ENCODE measurements around the gene FAM3A.
"Not testable (repeated sequence)": the region's sequence is repeated elsewhere in the genome, so short reads cannot be mapped to it uniquely, and the experiment has no call there.

Gene FAM3A, protein sequence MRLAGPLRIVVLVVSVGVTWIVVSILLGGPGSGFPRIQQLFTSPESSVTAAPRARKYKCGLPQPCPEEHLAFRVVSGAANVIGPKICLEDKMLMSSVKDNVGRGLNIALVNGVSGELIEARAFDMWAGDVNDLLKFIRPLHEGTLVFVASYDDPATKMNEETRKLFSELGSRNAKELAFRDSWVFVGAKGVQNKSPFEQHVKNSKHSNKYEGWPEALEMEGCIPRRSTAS

DNA sequence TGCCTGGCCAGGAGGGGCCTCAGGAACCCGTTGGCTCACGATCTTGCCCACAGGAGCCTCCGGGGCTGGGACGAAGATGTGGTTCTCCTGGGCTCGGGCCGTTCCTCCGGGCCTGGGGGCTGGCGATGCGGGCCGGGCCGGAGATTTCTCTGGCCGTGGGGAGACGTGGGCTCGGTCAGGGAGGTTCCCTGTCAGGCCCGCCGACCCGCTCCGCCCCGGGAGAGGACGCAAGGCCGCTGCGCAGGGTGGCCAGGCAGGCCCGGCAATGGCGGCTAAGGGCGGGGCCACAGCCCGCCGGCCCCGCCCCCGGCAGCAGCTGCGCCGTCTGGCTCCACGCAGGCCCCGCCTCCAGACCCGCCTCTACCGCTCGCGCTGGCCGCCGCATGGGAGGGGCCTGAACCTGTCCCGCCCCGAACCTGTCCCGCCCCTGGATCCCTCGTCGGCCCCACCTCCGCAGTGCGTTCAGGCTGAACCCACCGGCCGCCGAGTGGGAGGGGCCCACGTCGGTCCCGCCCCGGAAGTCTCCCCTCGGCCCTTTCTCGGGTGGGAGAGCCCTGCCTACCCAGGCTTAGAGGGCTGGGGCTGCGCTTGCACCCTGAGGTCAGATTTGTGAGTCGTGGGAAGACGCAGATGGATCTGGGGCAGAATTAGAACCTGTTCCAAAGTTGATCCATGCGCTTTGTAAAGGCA, at the start of gene FAM3A:
TSS of gene FAM3A (minus strand) at position 267 of the 690 bp plus-strand sequence. CDS start 460 bp downstream, outside the sequence.
- peak; percentile 80 for DNase-seq (ENCODE audit: extremely low read depth, low read depth)
- TF ChIP-seq, protein P1, sequence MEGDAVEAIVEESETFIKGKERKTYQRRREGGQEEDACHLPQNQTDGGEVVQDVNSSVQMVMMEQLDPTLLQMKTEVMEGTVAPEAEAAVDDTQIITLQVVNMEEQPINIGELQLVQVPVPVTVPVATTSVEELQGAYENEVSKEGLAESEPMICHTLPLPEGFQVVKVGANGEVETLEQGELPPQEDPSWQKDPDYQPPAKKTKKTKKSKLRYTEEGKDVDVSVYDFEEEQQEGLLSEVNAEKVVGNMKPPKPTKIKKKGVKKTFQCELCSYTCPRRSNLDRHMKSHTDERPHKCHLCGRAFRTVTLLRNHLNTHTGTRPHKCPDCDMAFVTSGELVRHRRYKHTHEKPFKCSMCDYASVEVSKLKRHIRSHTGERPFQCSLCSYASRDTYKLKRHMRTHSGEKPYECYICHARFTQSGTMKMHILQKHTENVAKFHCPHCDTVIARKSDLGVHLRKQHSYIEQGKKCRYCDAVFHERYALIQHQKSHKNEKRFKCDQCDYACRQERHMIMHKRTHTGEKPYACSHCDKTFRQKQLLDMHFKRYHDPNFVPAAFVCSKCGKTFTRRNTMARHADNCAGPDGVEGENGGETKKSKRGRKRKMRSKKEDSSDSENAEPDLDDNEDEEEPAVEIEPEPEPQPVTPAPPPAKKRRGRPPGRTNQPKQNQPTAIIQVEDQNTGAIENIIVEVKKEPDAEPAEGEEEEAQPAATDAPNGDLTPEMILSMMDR (IDR thresholded peaks at IDR 0.05; ENCODE audit: low read depth, low read length) = no peak

GRCh38 chrX:154562295-154562694, 46.3 kb upstream of the FAM3A start:
- DNase-seq (ENCODE audit: extremely low read depth, low read depth) = not testable (repeated sequence)

DNA sequence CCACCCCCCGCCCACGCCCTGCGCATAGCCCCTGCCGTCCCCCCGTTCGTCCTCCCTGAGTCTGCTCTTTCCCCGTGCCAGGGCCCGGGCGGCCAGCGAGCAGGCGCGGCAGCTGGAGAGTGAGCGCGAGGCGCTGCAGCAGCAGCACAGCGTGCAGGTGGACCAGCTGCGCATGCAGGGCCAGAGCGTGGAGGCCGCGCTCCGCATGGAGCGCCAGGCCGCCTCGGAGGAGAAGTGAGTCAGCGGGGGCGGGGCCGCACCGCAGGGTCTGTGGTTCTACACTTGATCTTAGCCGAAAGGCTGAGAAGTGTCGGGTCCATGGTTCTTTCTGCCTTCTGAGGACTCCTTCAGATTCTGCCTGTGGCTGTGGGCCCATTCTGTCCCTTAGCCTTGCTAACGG, 44.3 kb upstream of the FAM3A start:
- DNase-seq (ENCODE audit: extremely low read depth, low read depth) = not testable (repeated sequence)

DNA sequence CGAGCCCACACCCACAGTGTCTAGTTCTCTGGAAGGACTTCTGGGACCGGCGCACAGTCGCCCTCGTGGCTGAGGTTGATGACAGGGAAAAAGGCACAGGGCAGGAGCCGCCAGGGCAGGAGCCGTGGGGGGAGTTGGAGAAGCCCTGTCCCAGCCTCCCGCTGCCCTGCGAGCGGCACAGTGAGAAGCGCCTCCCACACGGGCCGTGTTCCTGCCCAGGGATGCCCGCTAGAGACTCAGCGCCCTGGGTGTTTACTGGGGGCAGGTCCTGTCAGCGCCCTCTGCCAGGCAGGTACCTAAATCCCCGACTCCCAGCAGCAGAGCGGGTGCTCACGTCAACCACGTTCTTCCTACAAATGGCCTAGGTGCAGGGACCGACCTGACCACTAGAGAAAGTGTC, 42.9 kb upstream of the FAM3A start:
- not testable (repeated sequence) for DNase-seq (ENCODE audit: extremely low read depth, low read depth)

DNA sequence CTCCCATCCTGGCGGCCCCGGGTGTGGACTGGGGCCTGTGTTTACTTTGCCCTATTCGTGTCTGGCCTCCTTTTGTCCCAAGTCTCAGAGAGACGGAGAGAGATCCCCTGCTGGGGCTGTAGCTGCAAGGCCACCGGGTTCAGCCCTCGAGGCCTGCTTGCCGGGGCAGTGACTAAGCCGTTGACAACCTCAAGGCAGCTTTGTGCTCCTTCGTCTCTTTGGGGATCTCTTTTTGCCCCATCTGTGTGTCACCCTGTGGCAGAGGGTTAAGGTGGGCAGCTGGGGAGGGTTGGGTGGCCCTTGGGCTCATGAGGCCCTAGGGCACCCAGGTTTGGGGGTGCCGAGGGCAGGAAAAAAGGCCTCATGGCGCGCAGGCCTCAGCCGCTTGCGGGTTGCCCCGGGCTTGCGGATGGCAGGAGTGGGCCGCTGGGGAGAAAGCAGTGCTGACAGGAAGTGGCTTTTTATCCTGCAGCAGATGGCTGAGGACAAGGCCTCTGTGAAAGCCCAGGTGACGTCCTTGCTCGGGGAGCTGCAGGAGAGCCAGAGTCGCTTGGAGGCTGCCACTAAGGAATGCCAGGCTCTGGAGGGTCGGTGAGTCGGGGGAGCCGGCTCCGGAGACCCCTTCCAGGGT, 42.1 kb upstream of the FAM3A start:
- DNase-seq (ENCODE audit: extremely low read depth, low read depth) = not testable (repeated sequence)

DNA sequence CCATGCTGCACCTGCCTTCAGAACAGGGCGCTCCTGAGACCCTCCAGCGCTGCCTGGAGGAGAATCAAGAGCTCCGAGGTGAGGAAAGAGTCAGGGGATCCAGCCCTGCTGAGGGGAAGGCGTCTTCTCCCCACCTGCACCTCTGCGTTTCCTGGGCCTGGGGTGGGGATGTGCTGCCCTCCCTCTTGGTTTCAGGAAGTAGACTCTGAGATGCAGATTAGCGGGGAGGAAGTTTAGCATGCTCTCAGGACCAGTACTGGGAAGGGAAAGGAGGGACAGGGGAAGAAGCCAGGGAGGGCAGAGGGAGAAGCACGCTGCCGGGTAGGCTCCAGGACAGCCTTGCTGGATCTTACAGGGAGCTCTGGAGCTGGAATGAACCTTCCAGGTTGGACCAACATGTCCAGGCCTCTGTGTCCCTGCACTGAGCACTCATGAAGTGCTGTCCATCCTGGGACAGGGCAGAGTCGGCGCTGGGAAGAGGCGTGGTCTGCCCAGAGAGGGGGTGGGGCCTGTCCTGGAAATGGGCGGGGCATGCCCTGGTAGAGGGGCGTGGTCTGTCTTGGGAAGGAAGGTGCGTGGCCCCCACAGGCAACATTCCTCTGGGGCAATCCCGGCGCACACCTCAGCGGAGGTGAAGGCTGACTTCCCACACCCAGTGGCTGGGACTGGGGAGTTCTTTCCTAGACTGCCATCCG, 36.2 kb upstream of the FAM3A start:
- DNase-seq (ENCODE audit: extremely low read depth, low read depth) = not testable (repeated sequence)

DNA sequence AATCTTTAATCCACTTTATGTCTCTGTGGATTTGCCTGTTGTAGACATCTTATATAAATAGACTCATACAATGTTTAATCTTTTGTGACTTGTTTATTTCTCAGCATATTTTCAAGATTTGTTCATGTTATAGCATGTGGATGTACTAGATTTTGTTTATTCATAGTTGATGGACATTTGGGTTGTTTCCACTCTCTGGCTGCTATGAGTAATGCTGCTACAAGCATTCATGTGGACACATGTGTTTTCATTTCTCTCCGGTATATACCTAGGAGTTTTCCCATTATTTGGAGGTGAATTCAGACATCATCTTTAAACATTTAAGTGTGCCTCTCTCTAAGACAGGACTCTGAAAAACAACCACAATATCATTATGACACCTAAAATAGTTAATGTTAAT, 33.7 kb upstream of the FAM3A start:
- TF ChIP-seq, protein P1 (IDR thresholded peaks at IDR 0.05; ENCODE audit: low read depth, low read length) = no peak
- DNase-seq (ENCODE audit: extremely low read depth, low read depth) = no peak

DNA sequence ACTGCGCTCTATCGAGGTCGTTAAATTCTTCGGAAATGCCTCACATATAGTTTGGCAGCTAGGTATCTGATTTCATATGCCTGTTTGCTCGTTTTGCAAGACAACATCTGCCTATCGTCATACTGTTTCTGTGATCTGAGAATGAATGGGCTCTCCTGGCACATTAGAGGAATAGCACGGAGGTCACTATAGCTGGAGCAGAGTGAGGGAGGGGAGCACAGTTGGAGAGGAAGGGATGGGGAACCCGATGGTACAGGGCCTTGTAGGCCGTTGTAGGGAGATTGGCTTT, 31.9 kb upstream of the FAM3A start:
- TF ChIP-seq, protein P1 (IDR thresholded peaks at IDR 0.05; ENCODE audit: low read depth, low read length) = no peak
- no peak for DNase-seq (ENCODE audit: extremely low read depth, low read depth)

GRCh38 chrX:154547245-154548027, 31.4 kb upstream of the FAM3A start, which contains the start of gene IKBKG:
Gene IKBKG (plus strand): TSS chrX:154547620. CDS start chrX:154552003, 4,383 bp downstream.
- TF ChIP-seq, protein P1 (IDR thresholded peaks at IDR 0.05; ENCODE audit: low read depth, low read length) = no peak

More at GRCh38 chrX:154547245-154548027, 31.4 kb upstream of the FAM3A start, which contains the start of gene IKBKG:
- DNase-seq (ENCODE audit: extremely low read depth, low read depth) = peak; percentile 77
